Measurements from ENCODE around the gene KCNF1. TPM values are rescaled to one million over a fixed set of nuclear protein-coding genes. Genes with fewer than 3 reads are reported as not detected.

KCNF1 gene
- total RNA-seq, 4 donors from 2014 or later: 20.2 to 51.7 (median 44.4) TPM

DNA sequence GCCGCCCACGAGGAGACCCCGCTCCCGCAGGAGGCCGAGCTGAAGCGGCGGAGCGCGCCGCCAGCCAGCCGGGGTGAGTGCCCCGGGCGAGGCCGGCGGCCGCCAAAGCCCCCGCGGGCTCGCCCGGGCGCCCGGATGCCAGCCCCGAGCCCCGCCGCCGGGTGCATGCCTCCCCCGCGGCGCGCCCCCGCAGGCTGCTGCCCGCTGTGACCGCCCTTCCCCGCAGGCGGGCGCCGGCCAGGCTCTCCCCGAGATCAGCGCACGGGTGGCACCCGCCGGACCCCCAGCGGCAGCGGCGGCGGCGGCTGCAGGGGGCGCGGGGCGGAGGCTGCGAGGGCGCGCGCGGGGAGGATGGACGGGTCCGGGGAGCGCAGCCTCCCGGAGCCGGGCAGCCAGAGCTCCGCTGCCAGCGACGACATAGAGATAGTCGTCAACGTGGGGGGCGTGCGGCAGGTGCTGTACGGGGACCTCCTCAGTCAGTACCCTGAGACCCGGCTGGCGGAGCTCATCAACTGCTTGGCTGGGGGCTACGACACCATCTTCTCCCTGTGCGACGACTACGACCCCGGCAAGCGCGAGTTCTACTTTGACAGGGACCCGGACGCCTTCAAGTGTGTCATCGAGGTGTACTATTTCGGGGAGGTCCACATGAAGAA lies 470 bp downstream of the KCNF1 start:
- peak overlapping the region; percentile 56 to 66 (median 66) for H3K27ac ChIP-seq (replicated peaks in 1 of 4)
- no peaks in the 10 kb centered on the region for H3K9me3 ChIP-seq
- H3K36me3 ChIP-seq: no peaks in the 10 kb centered on the region
- H3K27me3 ChIP-seq: peaks cover 0 to 54% (median 7%) of the 10 kb centered on the region in 4 donors
- intact Hi-C loops (cut with DNase I): loop anchor here (5.0 to 10.0 kb wide), 2 partner anchors 75 to 213 kb away; no protein-coding TSS in a partner anchor
- WGBS: no CpG with 5 or more reads among the region's 81 CpGs
- no peak for DNase-seq (ENCODE audit: extremely low spot score)
- H3K4me3 ChIP-seq: peak overlapping the region; percentile 46 to 67 (median 55)
- H3K4me1 ChIP-seq: peaks cover 0 to 37% (median 34%) of the 10 kb centered on the region in 4 donors
- TF ChIP-seq POLR2A (IDR thresholded peaks at IDR 0.05; ENCODE audit: low read depth): no peak
- TF ChIP-seq EP300 (IDR thresholded peaks at IDR 0.05): no peak
- no peak for TF ChIP-seq POLR2AphosphoS5 (IDR thresholded peaks at IDR 0.05)
- TF ChIP-seq, protein P1, sequence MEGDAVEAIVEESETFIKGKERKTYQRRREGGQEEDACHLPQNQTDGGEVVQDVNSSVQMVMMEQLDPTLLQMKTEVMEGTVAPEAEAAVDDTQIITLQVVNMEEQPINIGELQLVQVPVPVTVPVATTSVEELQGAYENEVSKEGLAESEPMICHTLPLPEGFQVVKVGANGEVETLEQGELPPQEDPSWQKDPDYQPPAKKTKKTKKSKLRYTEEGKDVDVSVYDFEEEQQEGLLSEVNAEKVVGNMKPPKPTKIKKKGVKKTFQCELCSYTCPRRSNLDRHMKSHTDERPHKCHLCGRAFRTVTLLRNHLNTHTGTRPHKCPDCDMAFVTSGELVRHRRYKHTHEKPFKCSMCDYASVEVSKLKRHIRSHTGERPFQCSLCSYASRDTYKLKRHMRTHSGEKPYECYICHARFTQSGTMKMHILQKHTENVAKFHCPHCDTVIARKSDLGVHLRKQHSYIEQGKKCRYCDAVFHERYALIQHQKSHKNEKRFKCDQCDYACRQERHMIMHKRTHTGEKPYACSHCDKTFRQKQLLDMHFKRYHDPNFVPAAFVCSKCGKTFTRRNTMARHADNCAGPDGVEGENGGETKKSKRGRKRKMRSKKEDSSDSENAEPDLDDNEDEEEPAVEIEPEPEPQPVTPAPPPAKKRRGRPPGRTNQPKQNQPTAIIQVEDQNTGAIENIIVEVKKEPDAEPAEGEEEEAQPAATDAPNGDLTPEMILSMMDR (IDR thresholded peaks at IDR 0.05): no peak

- H3K9me3 ChIP-seq: no peaks in the 10 kb centered on the region
- TF ChIP-seq, protein P1 (IDR thresholded peaks at IDR 0.05): no peak
- TF ChIP-seq POLR2AphosphoS5 (IDR thresholded peaks at IDR 0.05) (no peak), POLR2A (IDR thresholded peaks at IDR 0.05; ENCODE audit: low read depth) (no peak), EP300 (IDR thresholded peaks at IDR 0.05) (no peak)
- H3K36me3 ChIP-seq: no peaks in the 10 kb centered on the region
- H3K4me1 ChIP-seq: peaks cover 0 to 37% (median 34%) of the 10 kb centered on the region in 4 donors
- H3K27ac ChIP-seq (replicated peaks in 1 of 4): peak overlapping the region in 3 of 4 donors; percentile 55 to 66 (median 57)
- peaks cover 0 to 54% (median 7%) of the 10 kb centered on the region in 4 donors for H3K27me3 ChIP-seq
- intact Hi-C loops (cut with DNase I): loop anchor here (5.0 to 10.0 kb wide), 2 partner anchors 76 to 212 kb away; no protein-coding TSS in a partner anchor
- H3K4me3 ChIP-seq: peak overlapping the region; percentile 46 to 67 (median 55)
- DNase-seq (ENCODE audit: extremely low spot score): no peak
- WGBS: 92% methylated on average over 58 of the region's 58 CpGs
These were observed 1.2 kb downstream of the KCNF1 start for GRCh38 chr2:10912796-10913455.

GRCh38 chr2:10913501-10914271 lies 2.0 kb downstream of the KCNF1 start:
- intact Hi-C loops (cut with DNase I): loop anchor here (5.0 to 10.0 kb wide), 2 partner anchors 76 to 211 kb away; no protein-coding TSS in a partner anchor
- no peaks in the 10 kb centered on the region for H3K9me3 ChIP-seq
- peaks cover 0 to 37% (median 34%) of the 10 kb centered on the region in 4 donors for H3K4me1 ChIP-seq
- TF ChIP-seq POLR2A (IDR thresholded peaks at IDR 0.05; ENCODE audit: low read depth) (no peak), POLR2AphosphoS5 (IDR thresholded peaks at IDR 0.05) (no peak), EP300 (IDR thresholded peaks at IDR 0.05) (no peak)
- TF ChIP-seq, protein P1 (IDR thresholded peaks at IDR 0.05): no peak
- H3K36me3 ChIP-seq: peaks cover 0 to 4% (median 0%) of the 10 kb centered on the region in 4 donors
- peak overlapping the region in 3 of 4 donors; percentile 55 to 61 (median 57) for H3K27ac ChIP-seq (replicated peaks in 1 of 4)
- H3K4me3 ChIP-seq: peak overlapping the region; percentile 46 to 67 (median 55)
- H3K27me3 ChIP-seq: peaks cover 0 to 55% (median 7%) of the 10 kb centered on the region in 4 donors
- WGBS: 77% methylated on average over 20 of the region's 38 CpGs
- no peak for DNase-seq (ENCODE audit: extremely low spot score)

GRCh38 chr2:10914272-10914693 lies 2.5 kb downstream of the KCNF1 start:
- peaks cover 0 to 37% (median 34%) of the 10 kb centered on the region in 4 donors for H3K4me1 ChIP-seq
- TF ChIP-seq, protein P1 (IDR thresholded peaks at IDR 0.05): peak; percentile 22 to 39 (median 29)
- TF ChIP-seq POLR2AphosphoS5 (IDR thresholded peaks at IDR 0.05): peak in 1 of 2 donors; percentile 40
- no peak for TF ChIP-seq POLR2A (IDR thresholded peaks at IDR 0.05; ENCODE audit: low read depth)
- DNase-seq (ENCODE audit: extremely low spot score): no peak
- peak overlapping the region in 3 of 4 donors; percentile 55 to 61 (median 57) for H3K27ac ChIP-seq (replicated peaks in 1 of 4)
- H3K27me3 ChIP-seq: peaks cover 0 to 58% (median 7%) of the 10 kb centered on the region in 4 donors
- intact Hi-C loops (cut with DNase I): loop anchor here (5.0 to 10.0 kb wide), 2 partner anchors 77 to 211 kb away; no protein-coding TSS in a partner anchor
- H3K36me3 ChIP-seq: peaks cover 0 to 5% (median 0%) of the 10 kb centered on the region in 4 donors
- peak overlapping the region; percentile 46 to 67 (median 55) for H3K4me3 ChIP-seq
- WGBS: 41% methylated on average over 7 of the region's 7 CpGs
- no peaks in the 10 kb centered on the region for H3K9me3 ChIP-seq
